Measurements from ENCODE around the gene RHBDD1. TPM values are rescaled to one million over a fixed set of nuclear protein-coding genes. Genes with fewer than 3 reads are reported as not detected.
A peak's percentile ranks its signal among the peaks of the same experiment; 100 is the strongest.

The RHBDD1 gene
- total RNA-seq, 2 donors from 2014 or later: 41.5 to 42.0 TPM

DNA sequence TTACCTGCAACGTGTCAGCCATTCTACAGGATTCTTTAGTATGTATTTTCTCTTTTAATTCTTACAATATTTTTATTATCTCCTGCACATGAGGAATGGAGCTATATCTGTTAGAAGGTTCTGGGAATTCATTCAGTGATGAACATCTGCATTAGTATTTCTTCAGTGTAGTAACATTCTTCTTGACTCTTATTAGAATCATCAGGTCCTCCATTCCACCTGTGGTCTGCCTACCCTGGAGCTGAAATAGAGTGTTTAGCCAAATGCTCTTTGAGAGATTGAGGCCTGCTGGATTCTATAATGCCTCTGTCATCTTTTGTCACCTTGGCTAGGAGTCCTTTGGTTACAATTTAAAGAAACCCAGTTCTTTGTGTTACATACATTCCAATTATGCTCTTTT, 54.4 kb downstream of the RHBDD1 start:
- H3K27me3 Mint-ChIP-seq: no peaks in the 10 kb centered on the region
- H3K4me1 Mint-ChIP-seq: peaks cover 2% of the 10 kb centered on the region
- DNase-seq (no peak), ATAC-seq (no peak)
- no peak overlapping the region for H3K4me3 Mint-ChIP-seq
- no peaks in the 10 kb centered on the region for H3K9me3 ChIP-seq (ENCODE audit: control insufficient read depth, low read length, poor library complexity, severe bottlenecking)
- H3K36me3 Mint-ChIP-seq (ENCODE audit: low read depth): no peaks in the 10 kb centered on the region
- H3K27ac Mint-ChIP-seq: no peak overlapping the region

DNA sequence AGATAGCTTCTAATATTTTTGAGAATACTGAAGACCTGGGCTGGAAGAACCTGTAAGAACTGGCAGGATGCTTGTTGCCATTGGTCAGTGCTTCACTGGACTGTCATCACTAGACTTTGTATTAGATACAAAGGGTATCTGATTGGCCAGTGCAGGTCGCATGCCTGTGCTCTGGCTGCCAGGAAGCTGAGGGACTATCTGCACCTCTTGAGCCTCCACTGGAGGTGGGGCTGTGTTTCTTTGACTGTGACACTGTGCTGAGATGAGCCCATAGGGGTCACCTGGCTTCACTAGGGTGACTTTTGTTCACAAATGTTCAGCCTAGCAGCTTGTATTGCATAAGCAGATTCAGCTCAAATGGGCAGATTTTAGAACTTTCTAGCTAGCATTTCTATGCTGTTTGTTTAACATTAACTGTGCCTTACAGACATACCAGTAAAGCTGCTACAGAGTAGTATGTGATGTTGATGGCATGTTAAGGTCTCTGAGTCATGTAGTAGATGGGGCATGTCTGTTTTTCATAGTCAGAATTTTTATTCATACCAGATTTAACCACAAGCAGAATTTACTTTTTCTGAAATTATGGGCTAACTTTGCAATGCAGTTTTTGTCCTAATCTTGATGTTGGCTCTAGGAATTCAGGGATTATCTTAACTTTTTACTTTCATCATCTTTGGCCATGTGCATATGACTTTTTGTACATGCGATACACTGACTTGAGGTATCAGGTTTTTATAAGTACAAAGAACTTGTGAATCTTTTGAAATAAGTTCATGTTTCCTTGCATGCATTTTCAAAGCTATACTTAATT, 56.1 kb downstream of the RHBDD1 start:
- DNase-seq: no peak
- Mint-ChIP-seq H3K27ac (no peak overlapping the region), H3K4me1 (no peaks in the 10 kb centered on the region), H3K27me3 (no peaks in the 10 kb centered on the region), H3K4me3 (no peak overlapping the region), H3K36me3 (ENCODE audit: low read depth) (peaks cover 3% of the 10 kb centered on the region)
- ATAC-seq: no peak
- no peaks in the 10 kb centered on the region for H3K9me3 ChIP-seq (ENCODE audit: control insufficient read depth, low read length, poor library complexity, severe bottlenecking)

DNA sequence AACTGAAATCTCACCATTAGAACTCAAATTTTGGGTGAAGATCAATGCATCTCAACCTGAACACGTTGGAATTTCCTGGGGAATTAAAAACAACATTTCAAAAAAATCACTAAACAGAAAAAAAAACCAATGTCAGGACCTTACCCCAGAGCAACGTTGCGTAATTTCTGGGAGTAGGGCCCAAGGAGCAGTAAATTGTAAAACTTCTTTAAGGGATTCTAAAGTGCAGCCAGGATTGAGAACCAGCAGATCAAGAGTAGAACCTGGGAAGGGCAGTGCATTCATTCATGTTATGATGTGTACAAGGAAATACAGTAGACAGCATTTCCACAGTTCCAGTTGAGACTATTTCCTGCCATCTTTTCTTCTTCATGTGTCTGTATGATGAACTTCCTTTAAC, 56.9 kb downstream of the RHBDD1 start:
- H3K9me3 ChIP-seq (ENCODE audit: control insufficient read depth, low read length, poor library complexity, severe bottlenecking): no peaks in the 10 kb centered on the region
- ATAC-seq (no peak), DNase-seq (no peak)
- Mint-ChIP-seq H3K36me3 (ENCODE audit: low read depth) (peaks cover 3% of the 10 kb centered on the region), H3K4me1 (no peaks in the 10 kb centered on the region), H3K27me3 (no peaks in the 10 kb centered on the region), H3K27ac (no peak overlapping the region), H3K4me3 (no peak overlapping the region)

DNA sequence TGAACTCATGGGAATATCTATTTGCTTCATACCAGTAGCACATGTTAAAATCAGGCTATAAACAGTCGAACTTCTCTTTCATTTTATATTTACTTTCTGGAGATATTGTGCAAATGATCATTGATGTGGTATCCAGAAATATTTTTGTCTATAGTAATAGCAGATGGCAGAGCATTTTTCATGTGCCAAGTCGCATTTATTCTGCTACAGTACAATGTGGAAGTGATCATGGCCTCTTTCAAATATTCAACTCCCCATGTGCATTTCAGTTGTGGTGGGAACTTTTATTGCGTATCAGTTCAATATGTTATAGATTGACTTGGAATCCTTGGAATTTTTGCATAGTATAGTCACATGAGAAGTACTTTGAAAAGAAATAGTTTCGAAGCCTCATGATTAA, 57.4 kb downstream of the RHBDD1 start:
- Mint-ChIP-seq H3K4me1 (no peaks in the 10 kb centered on the region), H3K27me3 (no peaks in the 10 kb centered on the region), H3K4me3 (no peak overlapping the region), H3K27ac (no peak overlapping the region), H3K36me3 (ENCODE audit: low read depth) (peaks cover 3% of the 10 kb centered on the region)
- no peak for DNase-seq
- no peaks in the 10 kb centered on the region for H3K9me3 ChIP-seq (ENCODE audit: control insufficient read depth, low read length, poor library complexity, severe bottlenecking)
- no peak for ATAC-seq

DNA sequence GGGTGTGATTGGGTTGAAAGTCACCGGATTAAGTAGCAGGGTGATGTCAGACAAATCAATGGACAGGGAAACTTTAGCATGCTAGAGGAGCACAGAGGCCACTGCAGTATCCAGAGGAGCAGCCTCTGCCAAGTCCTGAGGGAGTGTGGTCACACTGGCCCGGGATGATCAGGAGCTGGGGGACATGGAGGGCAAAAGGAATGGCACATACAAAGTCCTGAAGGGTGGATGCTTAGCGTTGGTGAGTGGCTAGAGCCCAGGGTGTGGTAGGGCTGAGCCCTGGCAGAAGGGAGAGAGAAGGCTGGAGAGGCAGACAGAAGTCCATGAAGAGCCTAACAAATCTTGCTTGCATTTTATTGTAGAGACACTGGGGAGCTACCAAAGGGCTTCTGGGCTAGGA, 58.9 kb downstream of the RHBDD1 start:
- Mint-ChIP-seq H3K27ac (no peak overlapping the region), H3K36me3 (ENCODE audit: low read depth) (peaks cover 3% of the 10 kb centered on the region), H3K27me3 (no peaks in the 10 kb centered on the region), H3K4me3 (no peak overlapping the region), H3K4me1 (no peaks in the 10 kb centered on the region)
- DNase-seq (no peak), ATAC-seq (no peak)
- no peaks in the 10 kb centered on the region for H3K9me3 ChIP-seq (ENCODE audit: control insufficient read depth, low read length, poor library complexity, severe bottlenecking)

DNA sequence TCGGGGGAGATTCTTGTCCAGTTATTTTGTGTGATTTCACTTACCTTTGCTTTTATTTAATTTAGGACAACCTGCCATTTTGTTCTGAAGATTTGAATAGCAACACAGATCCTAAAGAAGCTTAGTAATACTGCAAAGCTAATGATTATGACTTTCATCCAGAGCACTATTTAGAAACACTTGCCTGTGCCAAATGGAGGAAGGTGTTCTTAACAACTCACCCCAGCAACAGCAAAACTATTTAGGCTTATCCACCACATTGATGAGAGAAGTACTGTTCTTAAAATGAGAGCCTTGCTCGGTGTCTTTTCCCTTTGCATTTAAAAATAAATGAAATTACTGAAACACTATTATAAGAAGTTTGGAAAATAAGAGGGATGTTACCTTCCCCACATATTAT, 59.7 kb downstream of the RHBDD1 start:
- Mint-ChIP-seq H3K4me3 (no peak overlapping the region), H3K36me3 (ENCODE audit: low read depth) (peaks cover 3% of the 10 kb centered on the region), H3K27ac (no peak overlapping the region), H3K4me1 (no peaks in the 10 kb centered on the region), H3K27me3 (no peaks in the 10 kb centered on the region)
- DNase-seq: no peak
- ATAC-seq: no peak
- H3K9me3 ChIP-seq (ENCODE audit: control insufficient read depth, low read length, poor library complexity, severe bottlenecking): no peaks in the 10 kb centered on the region

DNA sequence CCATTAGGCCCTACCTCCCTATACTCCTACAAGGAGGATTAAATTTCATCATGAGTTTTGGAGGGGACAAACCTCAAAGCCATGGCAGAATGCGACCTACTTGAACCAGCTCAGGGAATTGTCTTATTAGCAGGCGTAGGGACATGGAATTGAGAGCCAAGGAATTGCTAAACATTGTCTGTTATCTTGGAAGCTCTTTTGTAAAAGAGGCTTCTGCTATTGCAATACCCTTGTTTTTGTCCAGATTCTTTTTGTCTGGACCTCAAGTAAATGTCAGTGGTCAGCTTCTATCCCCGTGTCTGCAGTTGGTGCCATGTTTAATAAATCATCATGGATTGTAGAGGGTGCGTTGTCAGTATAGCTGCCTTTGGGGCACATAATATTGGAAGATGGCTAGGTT, 62.3 kb downstream of the RHBDD1 start:
- peaks cover 5% of the 10 kb centered on the region for H3K36me3 Mint-ChIP-seq (ENCODE audit: low read depth)
- H3K4me3 Mint-ChIP-seq: no peak overlapping the region
- DNase-seq (no peak), ATAC-seq (no peak)
- H3K9me3 ChIP-seq (ENCODE audit: control insufficient read depth, low read length, poor library complexity, severe bottlenecking): no peaks in the 10 kb centered on the region
- H3K27me3 Mint-ChIP-seq: no peaks in the 10 kb centered on the region
- H3K4me1 Mint-ChIP-seq: peaks cover 9% of the 10 kb centered on the region
- no peak overlapping the region for H3K27ac Mint-ChIP-seq

DNA sequence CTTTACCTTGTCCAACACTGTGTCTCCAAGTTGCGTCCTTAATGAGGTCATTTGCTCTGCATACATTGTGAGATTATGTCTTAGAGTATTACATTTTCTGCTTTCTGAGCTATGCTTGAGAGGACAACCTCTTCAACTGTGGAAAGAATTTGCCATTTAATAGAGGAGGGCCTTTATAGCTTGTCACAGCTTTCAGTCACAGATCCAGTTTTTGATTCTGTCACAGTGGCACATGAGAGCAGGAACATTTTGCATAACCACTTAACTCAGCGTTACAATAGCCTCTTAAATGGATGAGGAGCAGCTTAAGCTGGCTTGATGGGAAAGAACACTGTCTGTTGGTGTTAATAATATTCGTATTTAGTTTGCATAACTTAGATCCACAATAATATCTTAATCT, 63.0 kb downstream of the RHBDD1 start:
- H3K36me3 Mint-ChIP-seq (ENCODE audit: low read depth): peaks cover 5% of the 10 kb centered on the region
- no peaks in the 10 kb centered on the region for H3K27me3 Mint-ChIP-seq
- H3K27ac Mint-ChIP-seq: no peak overlapping the region
- H3K4me1 Mint-ChIP-seq: peaks cover 13% of the 10 kb centered on the region
- no peaks in the 10 kb centered on the region for H3K9me3 ChIP-seq (ENCODE audit: control insufficient read depth, low read length, poor library complexity, severe bottlenecking)
- ATAC-seq: no peak
- no peak overlapping the region for H3K4me3 Mint-ChIP-seq
- no peak for DNase-seq

DNA sequence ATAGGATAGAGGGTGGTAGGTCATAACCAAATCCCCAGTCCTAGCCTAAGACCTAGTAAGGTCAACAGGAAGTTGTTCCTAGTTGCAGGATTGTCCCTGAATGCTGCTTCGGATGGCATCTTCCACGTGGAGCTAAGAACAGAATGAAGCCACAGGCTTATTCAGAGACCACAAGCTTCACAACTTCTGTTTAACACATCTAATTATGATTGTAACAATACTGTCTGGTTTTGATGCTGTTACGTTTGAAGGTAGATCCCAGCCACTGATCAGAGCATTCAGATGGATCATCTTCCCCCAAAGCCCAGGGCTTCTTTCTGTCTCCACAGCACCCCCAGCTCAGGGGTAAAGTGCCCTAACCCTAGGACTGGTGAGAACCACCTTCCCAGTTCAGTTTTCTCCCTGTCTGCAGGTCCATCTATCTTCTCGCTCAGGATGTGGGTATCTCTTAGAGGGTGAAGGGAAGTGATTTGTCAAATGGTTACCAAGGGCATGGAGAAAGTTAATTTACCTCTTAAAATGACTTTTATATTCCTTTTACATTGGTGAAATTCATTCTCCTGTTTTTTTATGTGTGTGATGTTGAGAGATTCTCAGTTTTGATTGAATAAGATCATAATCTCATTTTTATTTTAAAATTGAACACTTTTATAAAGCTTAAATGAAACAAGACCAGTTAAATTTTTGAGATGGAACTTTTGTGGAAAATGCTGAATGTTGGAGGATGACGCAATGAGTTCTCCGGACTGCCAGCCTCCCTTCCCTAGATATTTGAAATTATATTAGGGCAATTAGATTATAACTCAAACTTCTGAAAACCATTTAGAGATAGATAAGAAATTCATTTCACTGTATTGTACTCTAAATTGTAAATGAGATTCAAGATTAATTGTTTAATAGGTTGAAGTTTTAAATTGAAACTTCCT, 66.5 kb downstream of the RHBDD1 start:
- no peaks in the 10 kb centered on the region for H3K27me3 Mint-ChIP-seq
- no peak overlapping the region for H3K27ac Mint-ChIP-seq
- peaks cover 22% of the 10 kb centered on the region for H3K4me1 Mint-ChIP-seq
- no peak for ATAC-seq
- no peaks in the 10 kb centered on the region for H3K9me3 ChIP-seq (ENCODE audit: control insufficient read depth, low read length, poor library complexity, severe bottlenecking)
- no peak for DNase-seq
- no peak overlapping the region for H3K4me3 Mint-ChIP-seq
- H3K36me3 Mint-ChIP-seq (ENCODE audit: low read depth): peaks cover 6% of the 10 kb centered on the region

DNA sequence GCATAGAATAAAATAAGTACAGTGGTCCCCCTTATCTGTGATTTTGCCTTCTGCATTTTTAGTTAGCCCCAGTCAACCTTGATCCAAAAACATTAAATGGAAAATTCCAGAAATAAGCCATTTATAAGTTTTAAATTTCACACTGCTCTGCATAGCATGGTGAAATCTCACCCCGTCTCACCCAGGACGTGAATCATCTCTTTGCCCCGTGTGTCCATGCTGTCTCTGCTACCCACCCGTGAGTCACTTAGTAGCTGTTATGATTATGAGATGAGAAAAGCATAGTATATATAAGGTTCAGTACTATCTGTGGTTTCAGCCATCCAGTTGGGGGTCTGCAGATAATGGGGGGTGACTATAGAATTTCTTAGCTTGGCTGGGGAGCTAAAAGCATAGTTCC, 67.3 kb downstream of the RHBDD1 start:
- ATAC-seq (no peak), DNase-seq (no peak)
- H3K4me3 Mint-ChIP-seq: no peak overlapping the region
- no peaks in the 10 kb centered on the region for H3K27me3 Mint-ChIP-seq
- H3K27ac Mint-ChIP-seq: peak overlapping the region; percentile 16
- H3K36me3 Mint-ChIP-seq (ENCODE audit: low read depth): peaks cover 6% of the 10 kb centered on the region
- H3K4me1 Mint-ChIP-seq: peaks cover 22% of the 10 kb centered on the region
- no peaks in the 10 kb centered on the region for H3K9me3 ChIP-seq (ENCODE audit: control insufficient read depth, low read length, poor library complexity, severe bottlenecking)

DNA sequence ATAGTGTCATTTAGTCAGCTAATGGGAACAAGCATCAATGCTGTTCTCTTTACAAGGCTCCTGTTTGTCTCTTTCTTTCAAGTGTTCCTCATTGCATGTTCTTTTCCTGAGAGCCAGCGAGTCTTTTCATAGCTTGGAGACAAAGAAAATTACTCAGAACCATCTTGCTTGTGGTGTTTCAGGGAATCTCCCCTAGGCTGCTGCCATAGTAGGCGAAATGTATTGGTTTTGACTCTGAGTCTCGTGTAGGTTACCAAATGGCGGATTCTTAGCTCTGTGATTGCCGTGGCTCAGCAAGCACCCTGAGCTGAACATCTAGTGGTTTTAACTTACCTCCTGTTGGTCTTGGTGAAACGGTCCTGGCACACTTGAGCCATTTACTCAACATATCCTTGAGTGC, 68.7 kb downstream of the RHBDD1 start:
- H3K4me3 Mint-ChIP-seq: no peak overlapping the region
- H3K9me3 ChIP-seq (ENCODE audit: control insufficient read depth, low read length, poor library complexity, severe bottlenecking): no peaks in the 10 kb centered on the region
- DNase-seq (no peak), ATAC-seq (no peak)
- peaks cover 22% of the 10 kb centered on the region for H3K4me1 Mint-ChIP-seq
- H3K36me3 Mint-ChIP-seq (ENCODE audit: low read depth): peaks cover 6% of the 10 kb centered on the region
- no peak overlapping the region for H3K27ac Mint-ChIP-seq
- no peaks in the 10 kb centered on the region for H3K27me3 Mint-ChIP-seq

DNA sequence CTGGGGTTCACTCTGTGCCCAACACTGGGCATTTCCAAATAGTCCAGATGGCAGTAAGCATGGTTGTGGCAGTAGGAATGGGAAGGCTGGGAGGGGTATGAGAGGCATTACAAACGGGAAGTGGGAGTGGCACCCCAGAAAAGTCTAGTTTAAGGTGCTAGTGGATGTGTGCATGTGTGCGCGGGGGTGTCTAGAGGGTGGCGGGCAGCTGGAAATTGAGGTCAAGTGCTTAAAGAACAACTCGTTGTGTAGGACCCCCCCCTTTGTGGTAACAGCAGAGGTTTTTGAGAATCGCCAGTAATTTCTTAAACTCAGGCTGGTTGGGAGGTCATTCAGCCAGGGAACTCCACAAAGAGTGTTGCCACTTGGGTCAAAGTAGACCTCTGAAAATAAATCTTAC, 69.9 kb downstream of the RHBDD1 start:
- no peak for ATAC-seq
- H3K27me3 Mint-ChIP-seq: no peaks in the 10 kb centered on the region
- no peaks in the 10 kb centered on the region for H3K9me3 ChIP-seq (ENCODE audit: control insufficient read depth, low read length, poor library complexity, severe bottlenecking)
- peak overlapping the region; percentile 59 for H3K27ac Mint-ChIP-seq
- H3K4me3 Mint-ChIP-seq: no peak overlapping the region
- no peak for DNase-seq
- H3K4me1 Mint-ChIP-seq: peaks cover 22% of the 10 kb centered on the region
- peaks cover 6% of the 10 kb centered on the region for H3K36me3 Mint-ChIP-seq (ENCODE audit: low read depth)

DNA sequence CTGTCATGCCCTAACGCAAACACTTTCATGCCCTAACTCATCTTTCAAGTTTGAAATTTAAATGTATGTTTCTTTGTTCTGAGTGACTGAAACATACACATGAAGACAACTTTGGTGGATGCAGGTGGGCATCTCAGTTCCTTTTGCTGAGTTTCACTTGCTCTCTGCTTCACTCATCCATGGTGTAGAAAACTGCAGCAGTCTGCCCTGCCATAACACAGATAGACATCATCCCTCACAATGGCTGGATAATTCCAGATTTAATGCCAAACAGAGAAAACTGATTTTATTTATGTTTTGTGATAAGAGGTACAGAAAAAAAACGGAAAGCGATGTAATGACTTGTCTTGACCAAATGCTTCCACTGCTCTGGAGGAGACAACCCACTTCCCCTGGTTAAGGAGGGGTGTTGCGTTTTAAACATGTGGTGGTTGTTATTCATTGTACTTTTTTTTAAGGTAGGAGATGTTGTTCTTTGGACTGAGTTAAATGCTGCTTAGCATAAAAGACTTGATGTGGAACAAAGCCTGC, 70.4 kb downstream of the RHBDD1 start:
- H3K36me3 Mint-ChIP-seq (ENCODE audit: low read depth): peaks cover 4% of the 10 kb centered on the region
- ATAC-seq: peak; percentile 72
- DNase-seq: no peak
- H3K4me3 Mint-ChIP-seq: no peak overlapping the region
- no peaks in the 10 kb centered on the region for H3K27me3 Mint-ChIP-seq
- peak overlapping the region; percentile 59 for H3K27ac Mint-ChIP-seq
- H3K9me3 ChIP-seq (ENCODE audit: control insufficient read depth, low read length, poor library complexity, severe bottlenecking): no peaks in the 10 kb centered on the region
- H3K4me1 Mint-ChIP-seq: peaks cover 19% of the 10 kb centered on the region

Measured in T-helper 17 cell (primary cell).